ENCODE data around the gene ADSS1.

The ADSS1 gene

GRCh38 chr14:104750056-104750752 is 26.2 kb downstream of the ADSS1 start:
- no peak for DNase-seq (ENCODE audit: low spot score)

- DNase-seq (ENCODE audit: low spot score) = peak; percentile 34
Measured at GRCh38 chr14:104750753-104751057, 26.7 kb downstream of the ADSS1 start.

DNA sequence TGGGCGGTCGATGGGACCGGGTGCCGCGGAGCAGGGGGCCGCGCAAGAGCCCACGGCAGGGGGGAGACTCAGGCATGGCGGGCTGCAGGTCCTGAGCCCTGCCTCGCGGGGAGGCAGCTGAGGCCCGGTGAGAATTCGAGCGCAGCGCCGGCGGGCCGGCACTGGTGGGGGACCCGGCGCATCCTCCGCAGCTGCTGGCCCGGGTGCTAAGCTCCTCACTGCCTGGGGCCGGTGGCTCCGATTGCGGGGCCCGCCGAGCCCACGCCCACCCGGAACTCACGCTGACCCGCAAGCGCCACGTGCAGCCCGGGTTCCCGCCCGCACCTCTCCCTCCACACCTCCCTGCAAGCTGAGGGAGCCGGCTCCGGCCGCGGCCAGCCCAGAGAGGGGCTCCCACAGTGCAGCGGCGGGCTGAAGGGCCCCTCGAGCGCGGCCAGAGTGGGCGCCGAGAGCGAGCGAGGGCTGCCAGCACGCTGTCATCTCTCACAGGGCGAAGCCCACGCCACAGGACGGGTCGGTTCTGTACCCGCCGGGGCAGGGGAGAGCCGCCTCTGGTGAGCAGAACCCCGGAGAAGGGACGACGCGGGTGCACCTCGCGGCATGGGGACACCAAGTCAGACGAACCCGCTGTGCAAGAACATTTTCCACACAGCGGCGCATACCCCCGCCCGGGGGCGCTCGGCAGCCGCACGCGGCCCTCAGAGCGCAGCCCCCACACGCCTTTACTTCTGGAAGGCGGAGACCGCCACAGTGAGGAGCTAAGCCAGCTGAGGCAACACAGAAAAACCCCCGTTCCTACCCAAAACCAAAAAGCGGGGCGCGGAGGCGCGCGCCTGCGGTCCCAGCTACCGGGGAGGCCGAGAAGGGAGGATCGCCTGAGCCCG is 27.8 kb downstream of the ADSS1 start:
- no peak for DNase-seq (ENCODE audit: low spot score)

- no peak for DNase-seq (ENCODE audit: low spot score)
Measured at GRCh38 chr14:104752423-104752734, 28.4 kb downstream of the ADSS1 start.

GRCh38 chr14:104752735-104753527 is 28.9 kb downstream of the ADSS1 start, which contains the start of gene SIVA1:
TSS of gene SIVA1 (plus strand) at chr14:104753147. CDS start at chr14:104753202, 55 bp downstream.
- peak; percentile 94 for DNase-seq (ENCODE audit: low spot score)

DNA sequence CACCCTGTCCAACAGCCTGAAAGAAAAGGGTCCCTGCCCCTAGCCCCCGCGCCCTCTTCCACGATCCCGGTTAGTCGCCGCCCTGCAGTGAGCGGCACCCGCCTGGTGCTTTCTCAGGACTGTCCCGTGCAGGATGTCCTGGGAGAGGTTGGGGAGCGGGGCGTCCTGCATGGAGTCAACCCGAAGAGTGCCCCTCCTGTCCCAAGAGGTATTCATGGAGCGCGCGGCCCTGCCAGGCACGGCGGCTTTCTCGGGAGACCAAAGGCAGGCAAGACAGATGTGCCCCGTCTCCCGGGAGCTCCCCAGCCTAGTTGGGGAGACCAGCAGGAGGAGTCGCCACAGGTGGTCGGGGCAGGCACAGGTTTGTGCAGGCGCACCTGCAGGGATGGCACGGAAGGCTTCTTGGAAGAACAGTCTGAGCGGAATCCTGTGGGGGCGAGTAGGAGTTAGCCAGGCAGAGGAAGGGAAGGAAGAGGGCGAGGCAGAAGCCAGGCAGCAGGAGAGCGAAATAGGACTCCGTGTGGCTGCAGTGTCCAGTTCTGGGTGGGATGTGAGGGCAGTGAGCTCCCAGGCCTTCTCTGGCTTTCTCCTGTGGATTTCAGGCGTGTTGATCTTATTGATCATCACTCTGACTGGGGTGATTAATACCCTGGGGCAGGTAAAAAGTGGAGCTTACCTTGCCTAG is 29.6 kb downstream of the ADSS1 start:
- DNase-seq (ENCODE audit: low spot score) = no peak

DNA sequence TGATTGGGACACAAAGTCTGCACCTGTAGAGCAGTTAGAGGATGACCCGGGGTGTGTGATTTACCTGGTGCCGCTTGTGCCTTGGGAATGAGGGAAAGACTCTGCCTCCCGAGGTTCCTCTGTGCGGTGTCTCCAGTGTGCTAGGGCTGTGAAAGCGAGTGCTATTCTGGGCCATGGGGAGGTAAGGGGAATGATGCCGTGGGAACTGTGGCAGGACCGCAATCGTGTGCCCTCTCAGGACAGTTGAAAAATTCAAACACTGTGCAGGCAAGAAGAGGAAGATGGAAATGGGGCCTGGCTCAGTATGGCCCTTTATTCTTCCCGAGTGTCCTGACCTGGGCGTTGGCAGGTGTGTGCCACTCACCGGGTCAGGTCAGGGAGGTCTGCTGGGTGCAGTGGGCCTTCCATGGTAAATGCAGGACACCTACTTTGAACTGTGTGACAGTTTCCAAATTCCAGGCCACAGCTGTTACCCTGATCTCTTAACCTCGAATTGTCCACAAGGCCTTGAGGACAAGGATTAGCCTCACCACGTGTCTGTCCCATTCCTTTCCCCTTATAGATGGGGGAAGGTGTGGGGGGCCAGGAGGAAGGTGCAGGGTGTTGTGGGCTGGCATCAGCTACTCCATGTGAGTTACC is 30.3 kb downstream of the ADSS1 start:
- DNase-seq (ENCODE audit: low spot score) = no peak

DNA sequence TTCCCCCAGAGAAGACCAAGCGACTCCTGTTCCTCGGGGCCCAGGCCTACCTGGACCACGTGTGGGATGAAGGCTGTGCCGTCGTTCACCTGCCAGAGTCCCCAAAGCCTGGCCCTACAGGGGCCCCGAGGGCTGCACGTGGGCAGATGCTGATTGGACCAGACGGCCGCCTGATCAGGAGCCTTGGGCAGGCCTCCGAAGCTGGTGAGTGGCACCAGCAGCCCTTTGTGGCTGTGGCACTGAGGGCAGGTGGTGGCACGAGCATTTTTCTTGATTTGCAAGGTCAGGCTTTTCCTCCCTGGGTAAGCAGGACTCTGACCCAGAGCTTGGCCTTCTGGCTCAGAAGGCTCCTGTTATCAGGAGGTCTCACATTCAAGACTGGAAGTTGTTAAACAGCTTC is 31.6 kb downstream of the ADSS1 start:
- DNase-seq (ENCODE audit: low spot score) = no peak

DNA sequence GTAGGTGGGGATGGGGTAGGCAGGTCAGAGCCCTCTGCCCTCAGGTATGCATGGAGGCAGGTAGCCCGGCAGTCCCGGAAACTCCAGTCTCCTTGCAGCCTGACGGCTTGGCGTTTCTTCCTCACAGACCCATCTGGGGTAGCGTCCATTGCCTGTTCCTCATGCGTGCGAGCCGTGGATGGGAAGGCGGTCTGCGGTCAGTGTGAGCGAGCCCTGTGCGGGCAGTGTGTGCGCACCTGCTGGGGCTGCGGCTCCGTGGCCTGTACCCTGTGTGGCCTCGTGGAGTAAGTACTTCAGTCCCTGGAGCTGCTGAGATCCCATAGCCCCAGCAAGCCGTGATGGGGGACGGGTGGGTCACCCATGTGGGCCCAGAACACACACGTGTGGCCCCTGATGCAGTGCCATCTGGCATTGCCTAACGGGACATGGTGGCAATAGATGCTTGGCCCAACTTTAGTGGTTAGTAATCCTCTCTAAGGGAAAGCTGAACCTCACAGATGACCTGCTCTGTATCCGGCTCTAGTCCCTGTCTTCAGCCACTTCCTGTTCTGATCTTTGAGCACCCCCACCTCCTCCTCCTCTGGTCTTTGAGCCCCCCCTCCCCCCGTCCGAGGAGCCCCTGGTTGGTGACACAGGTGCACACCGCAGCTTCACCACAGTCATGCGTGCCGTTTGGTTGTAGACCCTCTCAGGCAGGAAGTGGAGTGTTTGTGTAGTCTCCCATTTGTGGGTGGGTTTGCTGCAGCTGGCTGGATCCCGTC is 32.6 kb downstream of the ADSS1 start:
- DNase-seq (ENCODE audit: low spot score) = no peak

DNA sequence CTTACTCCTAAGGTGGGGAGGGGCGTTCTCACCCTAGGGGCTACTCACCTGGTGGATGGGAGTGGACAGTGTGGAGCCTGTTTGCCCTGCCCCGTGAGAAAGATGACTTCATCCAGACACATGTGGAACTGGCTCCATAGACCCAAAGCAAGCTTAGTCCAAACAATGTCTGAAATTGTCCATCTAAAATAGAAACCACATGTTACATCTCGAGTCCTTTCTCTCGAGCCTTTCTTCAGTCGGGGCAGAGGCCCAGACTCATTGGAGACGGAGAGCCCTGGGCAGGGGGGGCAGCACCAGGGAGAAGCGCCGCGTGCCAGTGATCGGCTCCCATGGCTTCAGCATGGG is 33.2 kb downstream of the ADSS1 start:
- DNase-seq (ENCODE audit: low spot score) = no peak

GRCh38 chr14:104757681-104758392 is 33.8 kb downstream of the ADSS1 start:
- DNase-seq (ENCODE audit: low spot score) = no peak

DNA sequence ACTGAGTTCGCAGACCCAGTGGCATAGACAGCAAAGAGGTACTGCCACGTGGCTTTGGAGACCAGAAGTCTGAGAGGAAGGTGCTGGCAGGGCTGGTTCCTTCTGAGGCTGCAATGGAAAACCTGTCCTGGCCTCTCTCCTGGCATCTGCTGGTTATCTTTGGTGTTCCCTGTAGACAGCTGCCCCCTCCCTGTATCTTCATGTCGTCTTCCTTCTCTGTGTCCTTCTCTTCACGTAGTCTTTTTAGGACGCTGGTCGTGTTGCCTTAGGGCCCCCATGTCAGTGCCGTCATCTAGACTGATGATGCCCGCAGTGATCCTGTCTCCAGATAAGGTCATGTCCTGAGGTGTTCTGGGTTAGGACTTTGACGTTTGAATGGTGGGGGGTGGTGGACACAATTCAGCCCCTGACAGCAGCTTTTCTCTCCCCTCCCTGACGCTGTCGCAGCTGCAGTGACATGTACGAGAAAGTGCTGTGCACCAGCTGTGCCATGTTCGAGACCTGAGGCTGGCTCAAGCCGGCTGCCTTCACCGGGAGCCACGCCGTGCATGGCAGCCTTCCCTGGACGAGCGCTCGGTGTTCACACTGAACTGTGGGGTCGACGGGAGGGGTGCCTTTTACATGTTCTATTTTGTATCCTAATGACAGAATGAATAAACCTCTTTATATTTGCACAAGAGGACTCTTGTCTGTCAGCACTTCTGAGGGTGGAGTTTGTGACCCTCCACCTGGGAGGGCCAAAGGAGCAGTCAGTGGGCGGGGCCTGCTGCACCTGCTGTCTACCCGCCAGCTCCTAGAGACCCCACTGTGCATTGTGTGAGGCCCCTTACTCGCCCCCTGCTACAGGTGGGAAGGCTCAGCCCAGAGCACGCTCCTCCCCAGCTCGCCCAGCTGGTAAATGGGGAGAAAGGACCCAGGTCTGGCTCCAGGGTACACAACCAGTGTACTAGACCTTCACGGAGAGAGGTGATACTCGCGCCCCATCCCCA is 35.2 kb downstream of the ADSS1 start:
- DNase-seq (ENCODE audit: low spot score) = no peak

DNA sequence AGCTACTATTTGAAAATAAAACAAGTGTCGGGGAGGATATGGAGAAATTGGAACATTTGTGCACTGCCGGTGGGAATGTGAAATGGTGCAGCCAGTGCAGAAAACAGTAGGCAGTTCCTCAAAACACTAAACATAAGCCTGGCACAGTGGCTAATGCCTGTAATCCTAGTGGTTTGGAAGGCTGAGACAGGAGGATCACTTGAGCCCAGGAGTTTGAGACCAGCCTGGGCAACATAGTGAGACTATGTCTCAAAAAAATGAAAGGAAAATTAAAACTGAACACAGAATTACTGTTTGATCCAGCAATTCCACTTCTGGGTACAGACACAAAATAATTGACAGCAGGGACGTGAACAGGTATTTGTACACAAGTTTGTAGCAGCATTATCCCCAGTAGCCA is 41.5 kb downstream of the ADSS1 start:
- no peak for DNase-seq (ENCODE audit: low spot score)

- DNase-seq (ENCODE audit: low spot score) = no peak
Measured at GRCh38 chr14:104766256-104766862, 42.3 kb downstream of the ADSS1 start.

DNA sequence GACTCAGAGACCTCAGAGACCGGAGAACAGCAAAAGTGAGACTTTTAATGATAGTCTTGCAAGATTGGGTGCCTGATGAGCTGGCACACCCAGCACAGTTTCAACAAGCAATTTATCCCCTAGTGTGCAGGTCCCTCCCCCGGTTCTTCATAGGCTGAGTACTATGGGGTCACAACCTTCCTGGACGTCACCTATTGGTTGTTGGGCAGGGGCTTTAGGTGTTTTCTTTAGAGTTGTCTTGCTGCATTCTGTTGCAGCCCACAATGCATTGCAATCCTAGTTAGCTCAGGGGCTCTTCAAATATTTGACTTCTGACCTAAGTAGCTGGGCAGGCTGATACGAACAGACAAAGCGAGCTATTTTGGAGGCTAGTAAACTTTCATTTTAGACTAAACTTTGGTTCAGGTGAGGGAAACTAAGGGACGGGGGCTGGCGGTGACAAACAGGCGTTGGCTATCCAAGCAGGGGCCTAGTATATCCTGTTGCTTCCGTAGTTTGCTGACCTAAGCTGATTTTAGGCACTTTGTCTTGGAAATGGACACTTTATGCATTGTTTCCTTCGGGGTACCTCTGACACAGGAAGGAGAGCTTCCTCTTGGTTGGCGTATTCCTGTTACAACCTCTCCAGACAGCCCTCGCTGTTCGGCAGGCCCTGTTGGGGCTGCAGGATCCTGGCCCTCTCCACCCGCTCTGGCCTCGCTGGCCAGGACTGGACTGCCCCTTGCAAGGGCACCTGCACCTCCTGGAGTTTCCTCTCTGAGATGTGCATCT is 43.0 kb downstream of the ADSS1 start:
- DNase-seq (ENCODE audit: low spot score) = no peak

DNA sequence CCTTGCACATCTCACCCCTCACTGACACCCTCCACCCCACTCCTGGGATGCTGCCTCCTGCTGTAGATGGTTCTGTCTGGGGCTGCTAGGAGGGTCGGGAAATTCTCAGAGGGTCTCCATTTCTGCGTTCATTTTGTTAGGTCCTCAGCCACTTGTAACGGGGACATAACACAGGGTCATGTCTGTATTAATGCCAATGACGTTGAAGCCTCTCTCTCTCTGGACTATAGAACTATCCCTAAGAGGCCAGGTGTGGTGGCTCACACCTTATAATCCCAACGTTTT is 43.5 kb downstream of the ADSS1 start:
- no peak for DNase-seq (ENCODE audit: low spot score)

- DNase-seq (ENCODE audit: low spot score) = peak; percentile 84
Measured at GRCh38 chr14:104768437-104769323, 44.7 kb downstream of the ADSS1 start.

All from hematopoietic multipotent progenitor cell treated with erythropoietin and hydrocortisone succinate and interleukin-3 and kit ligand, for 17 days (in vitro differentiated cells).